Measurements from ENCODE around the gene DDX20. TPM values are rescaled to one million over a fixed set of nuclear protein-coding genes. Genes with fewer than 3 reads are reported as not detected.
A peak's percentile ranks its signal among the peaks of the same experiment; 100 is the strongest.

DDX20 gene
- total RNA-seq, 1 donor, result 30.7 TPM

DNA sequence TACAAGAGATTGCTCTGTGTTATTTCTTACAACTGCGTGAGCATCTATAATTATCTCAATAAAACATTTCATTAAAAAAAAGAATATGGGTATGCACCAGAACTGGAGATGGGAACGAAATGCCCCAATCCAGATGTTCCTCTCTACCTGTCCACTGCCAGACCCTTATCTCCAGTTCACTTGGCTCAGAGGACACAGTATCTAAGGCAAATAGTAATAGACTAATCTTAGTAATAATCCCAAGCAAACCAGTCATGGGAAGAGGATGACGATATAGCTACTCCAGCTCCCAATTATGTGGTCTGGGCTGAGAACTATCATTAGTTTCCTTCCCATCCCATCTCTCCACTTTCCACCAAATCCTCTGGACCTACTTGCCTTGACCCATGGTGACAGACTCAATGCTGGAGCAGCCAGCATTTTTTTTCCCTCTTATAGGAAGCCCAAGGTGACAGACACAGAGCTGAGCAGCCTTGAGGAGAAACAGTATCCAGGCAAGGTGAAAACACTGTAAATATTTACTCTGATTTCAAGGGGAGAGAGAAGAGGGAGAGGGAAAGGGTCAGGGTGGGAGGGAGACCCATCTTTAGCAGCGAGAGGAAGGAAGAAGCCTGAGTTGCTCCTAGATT, 28.7 kb downstream of the DDX20 start:
- TF ChIP-seq, protein P1, sequence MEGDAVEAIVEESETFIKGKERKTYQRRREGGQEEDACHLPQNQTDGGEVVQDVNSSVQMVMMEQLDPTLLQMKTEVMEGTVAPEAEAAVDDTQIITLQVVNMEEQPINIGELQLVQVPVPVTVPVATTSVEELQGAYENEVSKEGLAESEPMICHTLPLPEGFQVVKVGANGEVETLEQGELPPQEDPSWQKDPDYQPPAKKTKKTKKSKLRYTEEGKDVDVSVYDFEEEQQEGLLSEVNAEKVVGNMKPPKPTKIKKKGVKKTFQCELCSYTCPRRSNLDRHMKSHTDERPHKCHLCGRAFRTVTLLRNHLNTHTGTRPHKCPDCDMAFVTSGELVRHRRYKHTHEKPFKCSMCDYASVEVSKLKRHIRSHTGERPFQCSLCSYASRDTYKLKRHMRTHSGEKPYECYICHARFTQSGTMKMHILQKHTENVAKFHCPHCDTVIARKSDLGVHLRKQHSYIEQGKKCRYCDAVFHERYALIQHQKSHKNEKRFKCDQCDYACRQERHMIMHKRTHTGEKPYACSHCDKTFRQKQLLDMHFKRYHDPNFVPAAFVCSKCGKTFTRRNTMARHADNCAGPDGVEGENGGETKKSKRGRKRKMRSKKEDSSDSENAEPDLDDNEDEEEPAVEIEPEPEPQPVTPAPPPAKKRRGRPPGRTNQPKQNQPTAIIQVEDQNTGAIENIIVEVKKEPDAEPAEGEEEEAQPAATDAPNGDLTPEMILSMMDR (IDR thresholded peaks at IDR 0.05; ENCODE audit: insufficient read depth, low read depth, low read length), result no peak
- no peak for DNase-seq (ENCODE audit: low read depth)
- no peak overlapping the region for H3K4me3 ChIP-seq (ENCODE audit: low read depth, low read length)

DNA sequence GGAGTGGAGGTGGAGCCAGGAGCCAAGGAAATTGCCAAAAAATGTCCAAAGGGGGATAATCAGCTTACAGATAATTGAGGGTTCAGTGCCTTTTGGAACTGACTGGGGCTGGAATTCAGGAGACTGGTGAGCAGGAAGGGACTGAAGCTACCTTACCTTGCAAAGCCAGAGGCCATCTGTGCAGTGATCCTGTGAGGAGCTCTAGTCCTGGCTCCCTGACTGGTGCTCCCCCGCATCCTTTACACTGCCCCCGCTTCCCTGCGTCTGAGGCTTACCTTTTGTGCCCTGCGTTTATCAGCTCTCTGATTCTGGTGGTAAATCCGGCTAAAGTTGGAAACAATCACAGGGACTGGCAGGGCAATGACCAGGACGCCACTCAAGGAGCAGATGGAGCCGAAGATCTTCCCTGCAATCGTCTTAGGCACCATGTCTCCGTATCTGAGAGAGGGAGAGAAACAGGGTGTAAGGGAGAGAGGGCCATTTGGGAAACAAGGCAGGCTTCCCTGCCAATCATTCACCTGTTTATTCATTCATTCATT, 31.0 kb downstream of the DDX20 start:
- TF ChIP-seq, protein P1 (IDR thresholded peaks at IDR 0.05; ENCODE audit: insufficient read depth, low read depth, low read length), result no peak
- H3K4me3 ChIP-seq (ENCODE audit: low read depth, low read length), result no peak overlapping the region
- no peak for DNase-seq (ENCODE audit: low read depth)

DNA sequence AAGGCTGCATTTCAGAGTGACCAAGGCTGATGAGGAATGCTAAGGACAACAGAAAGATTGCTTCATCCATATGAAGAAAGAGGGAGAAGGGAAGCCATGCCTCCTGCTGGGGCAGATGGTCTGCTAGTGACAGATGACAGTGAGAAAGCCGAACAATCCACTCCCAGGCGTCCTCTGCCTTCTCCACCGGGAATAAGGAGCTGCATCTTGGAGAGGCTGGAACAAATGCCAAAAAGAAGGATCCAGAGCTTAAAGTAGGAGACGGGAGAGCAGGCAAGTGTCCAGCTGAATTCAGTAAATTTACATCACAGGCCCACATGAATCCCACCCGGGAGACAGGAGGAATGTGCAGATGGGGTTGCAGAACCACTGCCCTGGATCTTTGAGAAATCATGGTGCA, 33.4 kb downstream of the DDX20 start:
- no peak overlapping the region for H3K4me3 ChIP-seq (ENCODE audit: low read depth, low read length)
- TF ChIP-seq, protein P1 (IDR thresholded peaks at IDR 0.05; ENCODE audit: insufficient read depth, low read depth, low read length), result no peak
- DNase-seq (ENCODE audit: low read depth), result peak; percentile 28

DNA sequence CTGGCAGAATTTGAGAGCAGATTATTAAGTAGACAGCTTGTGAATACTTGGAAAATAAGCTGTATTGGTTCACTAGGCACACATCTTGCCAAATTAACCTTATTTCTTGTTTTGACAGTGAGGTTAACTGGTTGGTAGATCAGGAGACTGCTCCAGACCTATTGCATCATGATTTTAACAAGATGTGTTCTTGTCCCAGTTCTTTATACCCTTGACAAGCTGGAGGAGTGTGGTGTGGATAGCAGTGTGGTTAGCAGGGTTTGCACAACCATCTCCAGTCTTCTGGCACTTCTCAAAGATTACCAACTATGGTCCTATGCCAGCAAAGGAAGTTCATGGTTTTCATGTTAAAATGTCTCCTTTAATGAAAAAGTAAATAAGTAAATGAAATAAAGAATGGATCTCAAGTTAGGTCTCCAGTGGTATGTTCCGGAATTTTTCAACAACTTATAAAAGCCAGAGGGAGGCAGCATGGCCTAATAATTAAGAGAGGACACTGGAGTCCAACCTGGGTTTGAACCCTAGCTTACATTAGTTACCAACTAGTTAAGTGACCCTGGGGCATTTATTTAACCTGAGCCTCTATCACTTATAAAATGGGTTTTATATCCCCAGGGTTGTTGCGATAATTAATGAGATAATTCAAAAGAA, 34.1 kb downstream of the DDX20 start:
- TF ChIP-seq, protein P1 (IDR thresholded peaks at IDR 0.05; ENCODE audit: insufficient read depth, low read depth, low read length), result no peak
- DNase-seq (ENCODE audit: low read depth), result peak; percentile 83

DNA sequence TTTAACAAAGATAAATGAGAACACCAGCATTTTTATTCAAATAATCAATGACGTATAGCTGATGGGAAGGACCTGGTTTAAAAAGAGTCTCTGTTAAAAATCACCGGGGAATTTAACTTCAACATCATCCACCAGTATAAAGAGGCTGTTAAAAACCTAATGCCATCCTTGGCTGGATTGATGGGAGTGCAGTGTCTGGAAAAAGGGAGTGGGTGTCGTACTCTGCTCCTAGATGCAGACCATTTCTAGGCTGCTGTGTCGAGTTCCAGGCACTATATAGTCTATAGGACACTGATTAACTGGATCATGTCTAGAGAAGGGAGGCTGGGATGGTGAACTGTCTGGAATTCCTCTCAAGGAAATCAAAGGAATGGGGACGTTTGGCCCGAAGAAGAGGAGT, 36.1 kb downstream of the DDX20 start:
- no peak for DNase-seq (ENCODE audit: low read depth)
- H3K4me3 ChIP-seq (ENCODE audit: low read depth, low read length), result no peak overlapping the region
- TF ChIP-seq, protein P1 (IDR thresholded peaks at IDR 0.05; ENCODE audit: insufficient read depth, low read depth, low read length), result no peak

More for the DNA sequence above, 34.1 kb downstream of the DDX20 start:
- H3K4me3 ChIP-seq (ENCODE audit: low read depth, low read length), result no peak overlapping the region

DNA sequence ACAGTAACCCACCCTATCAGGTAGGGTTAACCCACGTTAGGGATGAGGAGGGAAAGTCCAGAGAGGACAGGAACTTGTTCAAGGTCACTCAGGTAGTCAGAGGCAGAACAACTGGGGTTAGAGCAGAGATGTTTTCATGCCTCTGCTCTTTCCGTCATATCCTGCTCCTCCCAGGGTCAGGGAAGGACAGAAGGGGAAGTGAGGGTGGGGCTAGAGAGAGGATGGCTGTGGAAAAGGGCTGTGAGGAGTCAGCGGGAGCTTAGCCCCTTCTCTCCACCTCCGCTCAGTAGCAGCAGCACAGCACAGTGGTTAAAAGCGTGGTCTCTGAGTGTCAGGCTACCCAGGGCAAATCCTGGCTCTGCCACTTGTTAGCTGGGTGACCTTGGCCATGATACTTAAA, 36.5 kb downstream of the DDX20 start:
- TF ChIP-seq, protein P1 (IDR thresholded peaks at IDR 0.05; ENCODE audit: insufficient read depth, low read depth, low read length), result no peak
- DNase-seq (ENCODE audit: low read depth), result no peak
- H3K4me3 ChIP-seq (ENCODE audit: low read depth, low read length), result no peak overlapping the region

Measured in fibroblast of villous mesenchyme (primary cell).